PC-3 (cell line): ENCODE data around the gene GCLC. TPM values are rescaled to one million over a fixed set of nuclear protein-coding genes. Genes with fewer than 3 reads are reported as not detected.

Experiments
- ATAC-seq: fragments of 200-7000 bp; cut with Tn5 transposase; 2 replicates; pipeline ENCODE4 v1.9.1; 2020; ENCODE audit warnings: mild to moderate bottlenecking, moderate library complexity
- BruUV-seq: library from RNA; stranded (reverse); fragments of 400-500 nt; replicated peaks from 2 replicates; lab custom pipeline; 2021; lab: Mats Ljungman, UMichigan
- CTCF ChIA-PET: fragments of 300-600 bp; sonication (Branson Sonifier 250); formaldehyde crosslinking; loops from one replicate; lab custom pipeline; 2022; ENCODE audit warnings: antibody characterized with exemption; lab: Charles Lee
- POLR2A ChIA-PET: fragments of 300-600 bp; sonication (Branson Sonifier 250); formaldehyde crosslinking; loops from one replicate; lab custom pipeline; 2022; ENCODE audit warnings: antibody characterized with exemption; ENCODE audit not compliant: unreplicated experiment; lab: Charles Lee
- DNase-seq: peaks from one replicate; pipeline ENCODE4 v3.0.0-alpha.2; 2015
- H2AFZ ChIP-seq: fragments of 300-600 bp; sonication (generic); 2 replicates; pipeline ENCODE4 v1.6.0; 2016; ENCODE audit warnings: antibody characterized with exemption, low read length
- H3F3A ChIP-seq: fragments of 300-600 bp; sonication (generic); one replicate; pipeline ENCODE4 v1.6.0; 2017; ENCODE audit warnings: antibody characterized with exemption, low read length, control low read depth, mild to moderate bottlenecking; ENCODE audit not compliant: unreplicated experiment
- H3K27ac ChIP-seq: fragments of 300-600 bp; sonication (generic); 2 replicates; pipeline ENCODE4 v1.5.1; 2016; ENCODE audit warnings: mild to moderate bottlenecking, low read length
- H3K27me3 ChIP-seq: fragments of 300-600 bp; sonication (generic); 2 replicates; pipeline ENCODE4 v1.6.1; 2016; ENCODE audit warnings: low read length, mixed read lengths
- H3K36me3 ChIP-seq: fragments of 300-600 bp; sonication (generic); 2 replicates; pipeline ENCODE4 v1.6.1; 2016; ENCODE audit warnings: low read depth, mixed run types, low read length, mixed read lengths
- H3K4me1 ChIP-seq: fragments of 300-600 bp; sonication (generic); 2 replicates; pipeline ENCODE4 v1.5.1; 2016; ENCODE audit warnings: low read length; ENCODE audit not compliant: insufficient read depth
- H3K4me2 ChIP-seq: fragments of 300-600 bp; sonication (generic); 2 replicates; pipeline ENCODE4 v1.6.0; 2016; ENCODE audit warnings: low read length
- H3K4me3 ChIP-seq: fragments of 300-600 bp; sonication (generic); 2 replicates; pipeline ENCODE4 v1.5.1; 2016; ENCODE audit warnings: mild to moderate bottlenecking, low read length, mixed read lengths
- H3K79me2 ChIP-seq: fragments of 300-600 bp; sonication (generic); 2 replicates; pipeline ENCODE4 v1.6.1; 2017; ENCODE audit warnings: low read length, mixed read lengths
- H3K9ac ChIP-seq: fragments of 300-600 bp; sonication (generic); 2 replicates; pipeline ENCODE4 v1.6.0; 2016; ENCODE audit warnings: mild to moderate bottlenecking, low read length
- H3K9me2 ChIP-seq: fragments of 300-600 bp; sonication (generic); replicated peaks from 2 replicates; pipeline ENCODE4 v1.6.1; 2016; ENCODE audit warnings: mixed run types, low read length, mixed read lengths
- H3K9me3 ChIP-seq: fragments of 300-600 bp; sonication (generic); 2 replicates; pipeline ENCODE4 v1.6.1; 2016; ENCODE audit warnings: low read length, mixed read lengths
- H4K20me1 ChIP-seq: fragments of 300-600 bp; sonication (generic); 2 replicates; pipeline ENCODE4 v1.6.1; 2016; ENCODE audit warnings: low read length, mixed read lengths
- CTCF ChIP-seq: fragments of 300-600 bp; sonication (generic); conservative IDR thresholded peaks from 2 replicates; pipeline ENCODE4 v1.5.1; 2017; ENCODE audit warnings: antibody characterized with exemption, low read depth, mild to moderate bottlenecking, low read length
- EZH2 ChIP-seq: fragments of 300-600 bp; sonication (generic); IDR thresholded peaks from one replicate; pipeline ENCODE4 v1.6.1; 2017; ENCODE audit warnings: antibody characterized with exemption, mild to moderate bottlenecking, low read length; ENCODE audit not compliant: unreplicated experiment
- EZH2phosphoT487 ChIP-seq: fragments of 300-600 bp; sonication (generic); IDR thresholded peaks from 2 replicates; pipeline ENCODE4 v1.6.1; 2018; ENCODE audit warnings: mild to moderate bottlenecking, antibody characterized with exemption, low read length, borderline replicate concordance
- intact Hi-C: fragments of 100-400 bp; cut with micrococcal nuclease; formaldehyde crosslinking; loops from 2 replicates; pipeline ENCODE4 v1.9.0; 2023
- total RNA-seq: library from RNA; depleted of rRNA; stranded (reverse); fragments of >200 nt; gene quantifications from 2 replicates; pipeline ENCODE4 v1.2.3, GENCODE V29; 2014

The GCLC gene
- total RNA-seq, 1 experiment from 2014 or later = 50.1 TPM

GRCh38 chr6:53496797-53497375, 48.0 kb downstream of the GCLC start:
- no peaks in the 10 kb centered on the region for H3F3A ChIP-seq
- no peaks in the 10 kb centered on the region for H3K9me2 ChIP-seq
- no peak overlapping the region for H3K9ac ChIP-seq
- no TSS peak for BruUV-seq
- H3K79me2 ChIP-seq = no peaks in the 10 kb centered on the region
- H3K9me3 ChIP-seq = no peaks in the 10 kb centered on the region
- CTCF ChIA-PET = interaction anchor here (0.5 to 0.6 kb wide), 3 partner anchors 307 to 1089 kb away, joined by 3 to 6 read pairs (median 3); no protein-coding TSS in a partner anchor
- no peak overlapping the region for H2AFZ ChIP-seq
- H3K36me3 ChIP-seq = peaks cover 22% of the 10 kb centered on the region; the same call in 1 of the 2 replicates
- no peak overlapping the region for H3K27ac ChIP-seq
- intact Hi-C loops = no loop called here
- no peak overlapping the region for H3K4me3 ChIP-seq
- peak; percentile 55 for ATAC-seq
- peak overlapping the region; percentile 9; the same call in 1 of the 2 replicates for H3K4me2 ChIP-seq
- POLR2A ChIA-PET = no interaction called here
- H4K20me1 ChIP-seq = no peaks in the 10 kb centered on the region
- H3K4me1 ChIP-seq = peaks cover 33% of the 10 kb centered on the region
- H3K27me3 ChIP-seq = no peaks in the 10 kb centered on the region
- no peak for TF ChIP-seq CTCF
- TF ChIP-seq EZH2 = no peak
- TF ChIP-seq EZH2phosphoT487 = no peak
- DNase-seq = peak; percentile 75

GRCh38 chr6:53495506-53496499, 49.1 kb downstream of the GCLC start:
- peaks cover 20% of the 10 kb centered on the region; the same call in 1 of the 2 replicates for H3K36me3 ChIP-seq
- BruUV-seq = no TSS peak
- no peak for DNase-seq
- no peak overlapping the region for H2AFZ ChIP-seq
- ChIA-PET CTCF (interaction anchor here (0.5 to 0.6 kb wide), 2 partner anchors 306 to 1088 kb away, joined by 3 to 6 read pairs; no protein-coding TSS in a partner anchor), POLR2A (no interaction called here)
- no peaks in the 10 kb centered on the region for H3K9me2 ChIP-seq
- peaks cover 33% of the 10 kb centered on the region for H3K4me1 ChIP-seq
- no peak overlapping the region for H3K27ac ChIP-seq
- H3K9me3 ChIP-seq = no peaks in the 10 kb centered on the region
- no peak overlapping the region for H3K4me3 ChIP-seq
- H3K9ac ChIP-seq = no peak overlapping the region
- intact Hi-C loops = no loop called here
- TF ChIP-seq EZH2phosphoT487 (no peak), EZH2 (no peak), CTCF (no peak)
- no peaks in the 10 kb centered on the region for H3F3A ChIP-seq
- ATAC-seq = no peak
- H4K20me1 ChIP-seq = no peaks in the 10 kb centered on the region
- no peaks in the 10 kb centered on the region for H3K27me3 ChIP-seq
- no peak overlapping the region for H3K4me2 ChIP-seq
- no peaks in the 10 kb centered on the region for H3K79me2 ChIP-seq
